K562 (cell line): ENCODE results near the gene PMP22. TPM values are rescaled to one million over a fixed set of nuclear protein-coding genes. Genes with fewer than 3 reads are reported as not detected.

Source experiments
- BRF2 ChIP-seq: IDR thresholded peaks from 3 replicates; pipeline ENCODE4 v1.6.1; 2011; ENCODE audit warnings: borderline replicate concordance, mild to moderate bottlenecking; ENCODE audit not compliant: insufficient read length, insufficient read depth
- E2F3 ChIP-seq: fragments of 250-450 bp; sonication (Bioruptor Pico); IDR thresholded peaks from 2 replicates; pipeline ENCODE4 v1.4.0; 2020; ENCODE audit warnings: mild to moderate bottlenecking
- EWSR1 ChIP-seq: fragments of 450-650 bp; IDR thresholded peaks from 2 replicates; pipeline ENCODE4 v1.6.1; 2018; ENCODE audit warnings: borderline replicate concordance, mild to moderate bottlenecking, low read depth, moderate library complexity; ENCODE audit not compliant: partially characterized antibody
- HNRNPH1 ChIP-seq: fragments of 200-400 bp; formaldehyde crosslinking; optimal IDR thresholded peaks from 2 replicates; pipeline ENCODE3; 2017; ENCODE audit warnings: low read depth, mild to moderate bottlenecking, low read length, moderate library complexity
- KLF13 ChIP-seq: fragments of 450-650 bp; IDR thresholded peaks from 2 replicates; pipeline ENCODE4 v1.6.1; 2016; ENCODE audit warnings: missing genetic modification characterization, low read depth, mild to moderate bottlenecking, missing compliant biosample characterization, moderate library complexity, borderline replicate concordance
- ZBTB17 ChIP-seq: fragments of 450-650 bp; formaldehyde crosslinking; IDR thresholded peaks from 2 replicates; pipeline ENCODE4 v1.4.0; 2020; ENCODE audit warnings: mild to moderate bottlenecking
- polyA plus RNA-seq, 8 experiments: library from polyadenylated mRNA; depleted of rRNA in 4 of 8; stranded (reverse) in 5 of 8; unstranded in 3 of 8; fragments of >200 nt; fragmentation: Nextera tagmentation in 2 of 8; fragmentation: Illumina TruSeq in 1 of 8; extraction: Ambion mirVana in 2 of 8; extraction: Trizol in 1 of 8; gene quantifications; 2 replicates each; pipeline versions ENCODE4 v1.2.1 to v1.2.3, GENCODE V29; 2011 to 2014; ENCODE audit warnings: inconsistent platforms in 1 of 8, missing spikeins in 1 of 8
- total RNA-seq, 7 experiments: library from RNA; depleted of rRNA in 6 of 7; stranded (reverse); fragments of >200 nt in 6 of 7; fragmentation: Illumina TruSeq in 2 of 7; extraction: Trizol in 2 of 7; gene quantifications; 2 replicates each; pipeline versions ENCODE4 v1.2.1 to v1.2.3, GENCODE V29; 2011 to 2021; ENCODE audit warnings: low replicate concordance in 1 of 7
- TF ChIP-seq, protein P1 (sequence below), 2 experiments: fragments of 450-650 bp; formaldehyde crosslinking in 1 of 2; IDR thresholded peaks; 2 replicates each; pipeline versions ENCODE4 v1.4.0 to v1.6.1; 2014 to 2020; ENCODE audit warnings: mild to moderate bottlenecking in 2 of 2, borderline replicate concordance in 1 of 2, low read depth in 1 of 2
- TF ChIP-seq, protein P2 (sequence below): IDR thresholded peaks from 2 replicates; pipeline ENCODE4 v1.6.1; 2011; ENCODE audit warnings: borderline replicate concordance, low read depth, mild to moderate bottlenecking, moderate library complexity, low read length; ENCODE audit not compliant: insufficient read depth, poor library complexity, severe bottlenecking
- TF ChIP-seq, protein P3 (sequence below): fragments of 200-800 bp; sonication (Bioruptor generic); IDR thresholded peaks from 2 replicates; pipeline ENCODE4 v1.6.1; 2017; ENCODE audit warnings: missing genetic modification characterization, missing compliant biosample characterization

PMP22 gene
- total and polyA plus RNA-seq, 9 of the 15 experiments (the other 6 are each of a cell fraction or from before 2014, with no cell fraction given), result 12.6 to 62.3 (median 25.8) TPM

GRCh38 chr17:15260376-15261257 is 4.5 kb downstream of the PMP22 start (continued):
- TF ChIP-seq, protein P1, sequence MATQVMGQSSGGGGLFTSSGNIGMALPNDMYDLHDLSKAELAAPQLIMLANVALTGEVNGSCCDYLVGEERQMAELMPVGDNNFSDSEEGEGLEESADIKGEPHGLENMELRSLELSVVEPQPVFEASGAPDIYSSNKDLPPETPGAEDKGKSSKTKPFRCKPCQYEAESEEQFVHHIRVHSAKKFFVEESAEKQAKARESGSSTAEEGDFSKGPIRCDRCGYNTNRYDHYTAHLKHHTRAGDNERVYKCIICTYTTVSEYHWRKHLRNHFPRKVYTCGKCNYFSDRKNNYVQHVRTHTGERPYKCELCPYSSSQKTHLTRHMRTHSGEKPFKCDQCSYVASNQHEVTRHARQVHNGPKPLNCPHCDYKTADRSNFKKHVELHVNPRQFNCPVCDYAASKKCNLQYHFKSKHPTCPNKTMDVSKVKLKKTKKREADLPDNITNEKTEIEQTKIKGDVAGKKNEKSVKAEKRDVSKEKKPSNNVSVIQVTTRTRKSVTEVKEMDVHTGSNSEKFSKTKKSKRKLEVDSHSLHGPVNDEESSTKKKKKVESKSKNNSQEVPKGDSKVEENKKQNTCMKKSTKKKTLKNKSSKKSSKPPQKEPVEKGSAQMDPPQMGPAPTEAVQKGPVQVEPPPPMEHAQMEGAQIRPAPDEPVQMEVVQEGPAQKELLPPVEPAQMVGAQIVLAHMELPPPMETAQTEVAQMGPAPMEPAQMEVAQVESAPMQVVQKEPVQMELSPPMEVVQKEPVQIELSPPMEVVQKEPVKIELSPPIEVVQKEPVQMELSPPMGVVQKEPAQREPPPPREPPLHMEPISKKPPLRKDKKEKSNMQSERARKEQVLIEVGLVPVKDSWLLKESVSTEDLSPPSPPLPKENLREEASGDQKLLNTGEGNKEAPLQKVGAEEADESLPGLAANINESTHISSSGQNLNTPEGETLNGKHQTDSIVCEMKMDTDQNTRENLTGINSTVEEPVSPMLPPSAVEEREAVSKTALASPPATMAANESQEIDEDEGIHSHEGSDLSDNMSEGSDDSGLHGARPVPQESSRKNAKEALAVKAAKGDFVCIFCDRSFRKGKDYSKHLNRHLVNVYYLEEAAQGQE (IDR thresholded peaks at IDR 0.05; ENCODE audit: borderline replicate concordance), result peak; percentile 71
- TF ChIP-seq, protein P1 (CRISPR knock-in tag; IDR thresholded peaks at IDR 0.05; ENCODE audit: low read depth), result no peak
- TF ChIP-seq, protein P2, sequence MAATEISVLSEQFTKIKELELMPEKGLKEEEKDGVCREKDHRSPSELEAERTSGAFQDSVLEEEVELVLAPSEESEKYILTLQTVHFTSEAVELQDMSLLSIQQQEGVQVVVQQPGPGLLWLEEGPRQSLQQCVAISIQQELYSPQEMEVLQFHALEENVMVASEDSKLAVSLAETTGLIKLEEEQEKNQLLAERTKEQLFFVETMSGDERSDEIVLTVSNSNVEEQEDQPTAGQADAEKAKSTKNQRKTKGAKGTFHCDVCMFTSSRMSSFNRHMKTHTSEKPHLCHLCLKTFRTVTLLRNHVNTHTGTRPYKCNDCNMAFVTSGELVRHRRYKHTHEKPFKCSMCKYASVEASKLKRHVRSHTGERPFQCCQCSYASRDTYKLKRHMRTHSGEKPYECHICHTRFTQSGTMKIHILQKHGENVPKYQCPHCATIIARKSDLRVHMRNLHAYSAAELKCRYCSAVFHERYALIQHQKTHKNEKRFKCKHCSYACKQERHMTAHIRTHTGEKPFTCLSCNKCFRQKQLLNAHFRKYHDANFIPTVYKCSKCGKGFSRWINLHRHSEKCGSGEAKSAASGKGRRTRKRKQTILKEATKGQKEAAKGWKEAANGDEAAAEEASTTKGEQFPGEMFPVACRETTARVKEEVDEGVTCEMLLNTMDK, result peak; percentile 75
- TF ChIP-seq HNRNPH1, result no peak
- 0 out of 2 replicates have a peak, but pooled peaks have one; percentile 65 for TF ChIP-seq E2F3
- TF ChIP-seq EWSR1, result no peak
- 0 out of 2 replicates have a peak, but pooled peaks have one; percentile 57 for TF ChIP-seq ZBTB17 (CRISPR knock-in tag)
- TF ChIP-seq BRF2, result no peak
- no peak for TF ChIP-seq KLF13 (tag)
- TF ChIP-seq, protein P3, sequence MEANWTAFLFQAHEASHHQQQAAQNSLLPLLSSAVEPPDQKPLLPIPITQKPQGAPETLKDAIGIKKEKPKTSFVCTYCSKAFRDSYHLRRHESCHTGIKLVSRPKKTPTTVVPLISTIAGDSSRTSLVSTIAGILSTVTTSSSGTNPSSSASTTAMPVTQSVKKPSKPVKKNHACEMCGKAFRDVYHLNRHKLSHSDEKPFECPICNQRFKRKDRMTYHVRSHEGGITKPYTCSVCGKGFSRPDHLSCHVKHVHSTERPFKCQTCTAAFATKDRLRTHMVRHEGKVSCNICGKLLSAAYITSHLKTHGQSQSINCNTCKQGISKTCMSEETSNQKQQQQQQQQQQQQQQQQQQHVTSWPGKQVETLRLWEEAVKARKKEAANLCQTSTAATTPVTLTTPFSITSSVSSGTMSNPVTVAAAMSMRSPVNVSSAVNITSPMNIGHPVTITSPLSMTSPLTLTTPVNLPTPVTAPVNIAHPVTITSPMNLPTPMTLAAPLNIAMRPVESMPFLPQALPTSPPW (CRISPR knock-in tag), result peak; percentile 41; the same call in 1 of the 2 replicates
